Endothelial cell of umbilical vein (primary cell): ENCODE data around the gene ATP6V0A4. TPM values are rescaled to one million over a fixed set of nuclear protein-coding genes. Genes with fewer than 3 reads are reported as not detected.

Experiments used
- BruUV-seq: library from RNA; stranded (reverse); fragments of 400-500 nt; replicated peaks from 2 replicates; lab custom pipeline; 2021; lab: Mats Ljungman, UMichigan
- CTCF ChIA-PET: fragments of 300-600, 350-600 bp; sonication (Branson Sonifier 250); formaldehyde crosslinking; loops from one replicate; lab custom pipeline; 2021; ENCODE audit warnings: antibody characterized with exemption, inconsistent platforms; lab: Charles Lee
- POLR2A ChIA-PET: fragments of 300-600, 350-600 bp; sonication (Branson Sonifier 250); formaldehyde crosslinking; loops from one replicate; lab custom pipeline; 2021; ENCODE audit warnings: antibody characterized with exemption, inconsistent platforms; lab: Charles Lee
- DNase-seq: peaks from one replicate; pipeline ENCODE4 v3.0.0-alpha.2; 2011; ENCODE audit warnings: low read depth, low spot score
- FAIRE-seq: peaks from 2 replicates; lab custom pipeline; 2011; peaks lifted over from hg19 to GRCh38; lab: Jason Lieb, UNC
- H2AFZ ChIP-seq: 2 replicates; pipeline ENCODE4 v1.6.0; 2012; ENCODE audit warnings: low read depth, low read length, control low read depth, inconsistent platforms
- H3K27ac ChIP-seq: 2 replicates; pipeline ENCODE4 v1.5.1; 2011; ENCODE audit warnings: low read depth, mild to moderate bottlenecking, control low read depth, low read length, moderate library complexity; ENCODE audit not compliant: insufficient read depth
- H3K27me3 ChIP-seq, 2 experiments: 2 replicates each; pipeline versions ENCODE4 v1.6.0 to v1.6.1; 2011; ENCODE audit warnings: low read length in 2 of 2, mixed read lengths in 1 of 2; ENCODE audit not compliant: control insufficient read depth in 2 of 2, insufficient read depth in 2 of 2
- H3K36me3 ChIP-seq, 2 experiments: 2 replicates in 1 of 2; 3 replicates in 1 of 2; pipeline ENCODE4 v1.5.1; 2011; ENCODE audit warnings: low read length in 2 of 2, mild to moderate bottlenecking in 1 of 2, moderate library complexity in 1 of 2; ENCODE audit not compliant: control insufficient read depth in 2 of 2, insufficient read depth in 2 of 2; ENCODE audit errors: extremely low read depth in 1 of 2
- H3K4me1 ChIP-seq: 3 replicates; pipeline ENCODE4 v1.5.1; 2011; ENCODE audit warnings: mild to moderate bottlenecking, low read length; ENCODE audit not compliant: control insufficient read depth, insufficient read depth; ENCODE audit errors: extremely low read depth
- H3K4me2 ChIP-seq: 2 replicates; pipeline ENCODE4 v1.6.1; 2011; ENCODE audit warnings: low read length, control low read depth, mixed read lengths; ENCODE audit not compliant: insufficient read depth
- H3K4me3 ChIP-seq, 3 experiments: fragments of 200-600 bp in 1 of 3; sonication (generic), shearing (Covaris generic) in 1 of 3; replicated peaks in 1 of 3; 2 replicates each; pipeline ENCODE4 v1.5.1; 2011 to 2016; ENCODE audit warnings: control low read depth in 3 of 3, low read length in 3 of 3, mild to moderate bottlenecking in 2 of 3, inconsistent platforms in 1 of 3, low read depth in 1 of 3, moderate library complexity in 1 of 3; ENCODE audit not compliant: insufficient read depth in 1 of 3
- H3K79me2 ChIP-seq: 2 replicates; pipeline ENCODE4 v1.6.0; 2012; ENCODE audit warnings: low read length, inconsistent platforms; ENCODE audit not compliant: control insufficient read depth, insufficient read depth
- H3K9ac ChIP-seq: replicated peaks from 2 replicates; pipeline ENCODE3; 2011; ENCODE audit warnings: low read length, control low read depth; ENCODE audit not compliant: insufficient read depth; ENCODE audit errors: extremely low read depth
- H3K9me1 ChIP-seq: replicated peaks from 3 replicates; pipeline ENCODE4 v1.6.0; 2011; ENCODE audit warnings: mild to moderate bottlenecking, low read length; ENCODE audit not compliant: control insufficient read depth, insufficient read depth; ENCODE audit errors: extremely low read depth
- H3K9me3 ChIP-seq: replicated peaks from 2 replicates; pipeline ENCODE4 v1.5.1; 2012; ENCODE audit warnings: low read length, inconsistent platforms; ENCODE audit not compliant: control insufficient read depth, insufficient read depth
- H4K20me1 ChIP-seq: replicated peaks from 2 replicates; pipeline ENCODE3; 2011; ENCODE audit warnings: mild to moderate bottlenecking, low read length; ENCODE audit not compliant: control insufficient read depth, insufficient read depth; ENCODE audit errors: extremely low read depth
- EZH2 ChIP-seq: IDR thresholded peaks from 2 replicates; pipeline ENCODE4 v1.6.1; 2012; ENCODE audit warnings: borderline replicate concordance, low read depth, mild to moderate bottlenecking, moderate library complexity, low read length, inconsistent platforms; ENCODE audit not compliant: severe bottlenecking
- POLR2AphosphoS5 ChIP-seq: IDR thresholded peaks from 2 replicates; pipeline ENCODE4 v1.6.1; 2012; ENCODE audit warnings: low read depth, mild to moderate bottlenecking, control low read depth, low read length, moderate library complexity; ENCODE audit not compliant: insufficient read depth
- dilution Hi-C: fragments of 300-500 bp; cut with MboI; formaldehyde crosslinking; loops from one replicate; pipeline ENCODE4 v1.15.0; 2019; ENCODE audit warnings: low sequenced_read_pairs; ENCODE audit not compliant: extremely low pct_ligation_motif_present
- intact Hi-C: fragments of 100-400 bp; cut with micrococcal nuclease; formaldehyde crosslinking; loops from one replicate; pipeline ENCODE4 v1.10.0; 2022
- polyA plus RNA-seq, 4 experiments: library from polyadenylated mRNA; depleted of rRNA in 3 of 4; stranded (reverse) in 3 of 4; unstranded in 1 of 4; fragments of >200 nt; gene quantifications; 2 replicates each; pipeline versions ENCODE4 v1.2.1 to v1.2.3, GENCODE V29; 2011 to 2012; ENCODE audit warnings: missing spikeins in 1 of 4
- total RNA-seq: library from RNA; stranded (reverse); gene quantifications from 2 replicates; pipeline ENCODE4 v1.2.3, GENCODE V29; 2021

The ATP6V0A4 gene
- total and polyA plus RNA-seq, 2 donors (not counting 3 experiments of a cell fraction or from before 2014, with no cell fraction given): 0.07 to 0.24 TPM

- H4K20me1 ChIP-seq: no peaks in the 10 kb centered on the region
- intact Hi-C loops: no loop called here
- no TSS peak for BruUV-seq
- CTCF ChIA-PET: no interaction called here
- dilution Hi-C loops: no loop called here
- no peak for FAIRE-seq
- H3K4me3 ChIP-seq: no peak overlapping the region
- no peak overlapping the region for H3K9ac ChIP-seq
- no peak for DNase-seq
- no peaks in the 10 kb centered on the region for H3K27me3 ChIP-seq
- no peaks in the 10 kb centered on the region for H3K79me2 ChIP-seq
- H3K27ac ChIP-seq: no peak overlapping the region
- H3K36me3 ChIP-seq: no peaks in the 10 kb centered on the region
- no peak overlapping the region for H2AFZ ChIP-seq
- POLR2A ChIA-PET: no interaction called here
- H3K9me3 ChIP-seq: no peaks in the 10 kb centered on the region
- no peaks in the 10 kb centered on the region for H3K9me1 ChIP-seq
- H3K4me2 ChIP-seq: no peak overlapping the region
- no peak for TF ChIP-seq POLR2AphosphoS5
- peaks cover 5% of the 10 kb centered on the region for H3K4me1 ChIP-seq
Observed at GRCh38 chr7:138768241-138768640, 29.8 kb downstream of the ATP6V0A4 start.

GRCh38 chr7:138756591-138757242, 41.3 kb downstream of the ATP6V0A4 start:
- H3K36me3 ChIP-seq: no peaks in the 10 kb centered on the region
- BruUV-seq: no TSS peak
- intact Hi-C loops: no loop called here
- CTCF ChIA-PET: interaction anchor here (1.9 kb wide), 1 partner anchor 18 kb away, joined by 8 read pairs; no protein-coding TSS in a partner anchor
- no peak for TF ChIP-seq EZH2
- no peak overlapping the region for H3K4me3 ChIP-seq
- no peak overlapping the region for H3K9ac ChIP-seq
- H2AFZ ChIP-seq: no peak overlapping the region
- no peak for DNase-seq
- no peaks in the 10 kb centered on the region for H3K4me1 ChIP-seq
- FAIRE-seq: no peak
- dilution Hi-C loops: no loop called here
- POLR2A ChIA-PET: no interaction called here
- no peak overlapping the region for H3K4me2 ChIP-seq
- H3K27ac ChIP-seq: no peak overlapping the region
- no peaks in the 10 kb centered on the region for H3K79me2 ChIP-seq
- H3K9me1 ChIP-seq: no peaks in the 10 kb centered on the region
- H3K27me3 ChIP-seq: no peaks in the 10 kb centered on the region
- H4K20me1 ChIP-seq: no peaks in the 10 kb centered on the region
- no peaks in the 10 kb centered on the region for H3K9me3 ChIP-seq
